GM12872 (cell line): ENCODE results near the gene ZNF514.

ENCODE experiments used
- TF ChIP-seq, protein P1 (sequence below): IDR thresholded peaks from 3 replicates; pipeline ENCODE4 v1.5.1; 2011; ENCODE audit warnings: low read depth, mild to moderate bottlenecking, low read length, moderate library complexity; ENCODE audit not compliant: insufficient read depth

ZNF514 gene

DNA sequence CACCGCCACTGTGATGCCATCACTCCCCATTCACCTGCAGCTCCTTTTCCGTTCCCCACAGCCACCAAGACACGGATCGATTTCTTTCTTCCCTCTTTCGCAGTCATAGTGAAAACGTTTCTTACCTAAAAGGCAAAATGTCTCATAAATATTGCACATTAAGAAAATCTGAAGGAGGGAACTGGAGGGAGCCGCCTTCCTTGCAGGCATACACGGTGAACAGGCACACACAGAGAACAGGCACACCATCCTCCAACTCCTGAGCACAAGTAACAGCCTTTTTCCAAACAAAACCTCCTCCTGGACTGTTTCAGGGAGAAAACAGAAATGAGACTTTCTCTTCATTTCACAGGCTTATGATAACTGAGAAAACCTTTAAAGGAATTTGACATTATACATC is 55.0 kb downstream of the ZNF514 start:
- TF ChIP-seq, protein P1, sequence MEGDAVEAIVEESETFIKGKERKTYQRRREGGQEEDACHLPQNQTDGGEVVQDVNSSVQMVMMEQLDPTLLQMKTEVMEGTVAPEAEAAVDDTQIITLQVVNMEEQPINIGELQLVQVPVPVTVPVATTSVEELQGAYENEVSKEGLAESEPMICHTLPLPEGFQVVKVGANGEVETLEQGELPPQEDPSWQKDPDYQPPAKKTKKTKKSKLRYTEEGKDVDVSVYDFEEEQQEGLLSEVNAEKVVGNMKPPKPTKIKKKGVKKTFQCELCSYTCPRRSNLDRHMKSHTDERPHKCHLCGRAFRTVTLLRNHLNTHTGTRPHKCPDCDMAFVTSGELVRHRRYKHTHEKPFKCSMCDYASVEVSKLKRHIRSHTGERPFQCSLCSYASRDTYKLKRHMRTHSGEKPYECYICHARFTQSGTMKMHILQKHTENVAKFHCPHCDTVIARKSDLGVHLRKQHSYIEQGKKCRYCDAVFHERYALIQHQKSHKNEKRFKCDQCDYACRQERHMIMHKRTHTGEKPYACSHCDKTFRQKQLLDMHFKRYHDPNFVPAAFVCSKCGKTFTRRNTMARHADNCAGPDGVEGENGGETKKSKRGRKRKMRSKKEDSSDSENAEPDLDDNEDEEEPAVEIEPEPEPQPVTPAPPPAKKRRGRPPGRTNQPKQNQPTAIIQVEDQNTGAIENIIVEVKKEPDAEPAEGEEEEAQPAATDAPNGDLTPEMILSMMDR, result no peak

DNA sequence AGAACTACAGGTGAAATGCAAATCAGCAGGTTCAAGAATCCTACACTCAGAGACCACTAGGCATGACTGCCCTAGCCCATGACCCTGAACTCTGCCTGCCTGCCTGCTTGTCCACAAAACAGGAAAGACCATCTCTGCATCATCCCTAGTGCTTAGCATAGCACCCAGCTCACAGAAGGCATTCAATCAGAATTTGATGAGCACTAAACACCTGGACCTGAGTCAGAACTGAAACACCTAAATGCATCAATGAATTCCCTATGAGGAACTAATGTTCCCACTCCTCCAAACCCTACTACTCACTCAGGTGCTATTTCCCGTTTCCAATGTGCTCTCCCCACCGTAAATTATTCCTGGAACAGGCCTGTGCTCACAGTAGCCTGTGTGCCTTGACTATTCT is 59.7 kb downstream of the ZNF514 start:
- TF ChIP-seq, protein P1, result no peak
